Fibroblast of pulmonary artery (primary cell): Measurements from ENCODE around the gene SYCE1.

Experiments
- DNase-seq: peaks from one replicate; pipeline ENCODE4 v3.0.0-alpha.2; 2010; ENCODE audit warnings: low read depth
- H3K4me3 ChIP-seq: replicated peaks from 2 replicates; pipeline ENCODE4 v1.5.1; 2011; ENCODE audit warnings: low read depth, mild to moderate bottlenecking, control low read depth, low read length, moderate library complexity
- TF ChIP-seq, protein P1 (sequence below): IDR thresholded peaks from 2 replicates; pipeline ENCODE4 v1.5.1; 2011; ENCODE audit warnings: mild to moderate bottlenecking, control low read depth, low read length, inconsistent platforms; ENCODE audit errors: missing control alignments

SYCE1 gene

DNA sequence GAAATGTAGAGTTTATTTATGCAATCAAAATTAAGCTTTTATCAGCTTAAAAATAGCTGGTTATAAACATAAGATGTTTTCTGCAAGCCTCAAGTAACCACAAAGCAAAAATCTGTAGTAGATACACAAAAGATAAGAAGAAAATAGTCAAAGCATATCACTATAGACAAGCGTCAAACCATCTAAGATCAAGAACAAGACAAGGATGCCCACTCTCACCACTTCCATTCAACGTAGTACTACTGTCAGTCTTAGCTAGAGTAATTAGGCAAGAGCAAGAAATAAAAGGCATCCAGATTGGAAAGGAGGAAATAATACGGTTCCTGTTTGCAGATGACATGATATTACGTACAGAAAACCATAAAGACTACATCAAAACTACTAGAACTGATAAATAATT lies 55.7 kb downstream of the SYCE1 start:
- DNase-seq, result no peak
- TF ChIP-seq, protein P1, sequence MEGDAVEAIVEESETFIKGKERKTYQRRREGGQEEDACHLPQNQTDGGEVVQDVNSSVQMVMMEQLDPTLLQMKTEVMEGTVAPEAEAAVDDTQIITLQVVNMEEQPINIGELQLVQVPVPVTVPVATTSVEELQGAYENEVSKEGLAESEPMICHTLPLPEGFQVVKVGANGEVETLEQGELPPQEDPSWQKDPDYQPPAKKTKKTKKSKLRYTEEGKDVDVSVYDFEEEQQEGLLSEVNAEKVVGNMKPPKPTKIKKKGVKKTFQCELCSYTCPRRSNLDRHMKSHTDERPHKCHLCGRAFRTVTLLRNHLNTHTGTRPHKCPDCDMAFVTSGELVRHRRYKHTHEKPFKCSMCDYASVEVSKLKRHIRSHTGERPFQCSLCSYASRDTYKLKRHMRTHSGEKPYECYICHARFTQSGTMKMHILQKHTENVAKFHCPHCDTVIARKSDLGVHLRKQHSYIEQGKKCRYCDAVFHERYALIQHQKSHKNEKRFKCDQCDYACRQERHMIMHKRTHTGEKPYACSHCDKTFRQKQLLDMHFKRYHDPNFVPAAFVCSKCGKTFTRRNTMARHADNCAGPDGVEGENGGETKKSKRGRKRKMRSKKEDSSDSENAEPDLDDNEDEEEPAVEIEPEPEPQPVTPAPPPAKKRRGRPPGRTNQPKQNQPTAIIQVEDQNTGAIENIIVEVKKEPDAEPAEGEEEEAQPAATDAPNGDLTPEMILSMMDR, result no peak
- no peak overlapping the region for H3K4me3 ChIP-seq
